HepG2 (cell line): ENCODE data around the gene SCGB1C1. TPM values are rescaled to one million over a fixed set of nuclear protein-coding genes. Genes with fewer than 3 reads are reported as not detected.

ENCODE experiments used
- AHDC1 ChIP-seq: sonication (generic); formaldehyde crosslinking; IDR thresholded peaks from 2 replicates; pipeline ENCODE4 v1.5.1; 2020; ENCODE audit warnings: mild to moderate bottlenecking, missing genetic modification reagents, borderline replicate concordance
- BCL3 ChIP-seq: sonication (generic); formaldehyde crosslinking; IDR thresholded peaks from 2 replicates; pipeline ENCODE4 v1.5.1; 2020; ENCODE audit warnings: mild to moderate bottlenecking, missing genetic modification reagents, moderate library complexity
- E2F1 ChIP-seq: sonication (generic); formaldehyde crosslinking; IDR thresholded peaks from 2 replicates; pipeline ENCODE4 v1.5.0; 2020; ENCODE audit warnings: missing genetic modification reagents
- GABPA ChIP-seq, 2 experiments: IDR thresholded peaks; 2 replicates each; pipeline ENCODE4 v1.6.1; 2011 to 2016; ENCODE audit warnings: low read depth in 2 of 2, low read length in 1 of 2, missing biosample characterization in 1 of 2, missing genetic modification characterization in 1 of 2
- HOXD1 ChIP-seq: sonication (generic); formaldehyde crosslinking; IDR thresholded peaks from 2 replicates; pipeline ENCODE4 v1.5.0; 2020; ENCODE audit warnings: missing genetic modification reagents
- KDM5B ChIP-seq: sonication (generic); formaldehyde crosslinking; IDR thresholded peaks from 2 replicates; pipeline ENCODE4 v1.4.0; 2020; ENCODE audit warnings: missing genetic modification reagents, mild to moderate bottlenecking, borderline replicate concordance
- NCOA5 ChIP-seq: sonication (generic); formaldehyde crosslinking; IDR thresholded peaks from 2 replicates; pipeline ENCODE4 v1.4.0; 2020; ENCODE audit warnings: missing genetic modification reagents
- POGK ChIP-seq: sonication (generic); formaldehyde crosslinking; conservative IDR thresholded peaks from 2 replicates; pipeline ENCODE4 v1.8.0; 2022; ENCODE audit warnings: mild to moderate bottlenecking, moderate library complexity, missing genetic modification reagents
- U2AF1 ChIP-seq: fragments of 200-400 bp; formaldehyde crosslinking; optimal IDR thresholded peaks from 2 replicates; pipeline ENCODE3; 2017; ENCODE audit warnings: mild to moderate bottlenecking, low read depth, low read length
- ZNF18 ChIP-seq: sonication (generic); formaldehyde crosslinking; IDR thresholded peaks from 2 replicates; pipeline ENCODE4 v1.8.0; 2022; ENCODE audit warnings: mild to moderate bottlenecking, missing genetic modification reagents; ENCODE audit not compliant: insufficient replicate concordance
- ZNF550 ChIP-seq: sonication (generic); formaldehyde crosslinking; IDR thresholded peaks from 2 replicates; pipeline ENCODE4 v1.4.0; 2020; ENCODE audit warnings: mild to moderate bottlenecking, missing genetic modification reagents, borderline replicate concordance
- ZNF597 ChIP-seq: sonication (generic); formaldehyde crosslinking; IDR thresholded peaks from 2 replicates; pipeline ENCODE4 v1.5.0; 2020; ENCODE audit warnings: missing genetic modification reagents
- ZNF660 ChIP-seq: sonication (generic); formaldehyde crosslinking; IDR thresholded peaks from 2 replicates; pipeline ENCODE4 v1.5.1; 2020; ENCODE audit warnings: mild to moderate bottlenecking, low read depth, missing genetic modification reagents, borderline replicate concordance
- ZNF883 ChIP-seq: sonication (generic); formaldehyde crosslinking; IDR thresholded peaks from 2 replicates; pipeline ENCODE4 v1.5.1; 2020; ENCODE audit warnings: mild to moderate bottlenecking, missing genetic modification reagents; ENCODE audit errors: not compliant biosample characterization
- polyA plus RNA-seq, 8 experiments: library from polyadenylated mRNA; depleted of rRNA in 3 of 8; stranded (reverse) in 7 of 8; unstranded in 1 of 8; fragments of >200 nt; fragmentation: Illumina TruSeq in 4 of 8; extraction: Trizol in 4 of 8; gene quantifications; 2 replicates each; pipeline versions ENCODE4 v1.2.1 to v1.2.3, GENCODE V29; 2011 to 2016; ENCODE audit warnings: low read depth in 4 of 8, missing spikeins in 1 of 8, mixed read lengths in 1 of 8; ENCODE audit not compliant: insufficient read depth in 1 of 8
- total RNA-seq, 5 experiments: library from RNA; depleted of rRNA; stranded (reverse); fragments of >200 nt; fragmentation: Illumina TruSeq; extraction: Trizol; gene quantifications; 2 replicates each; pipeline ENCODE4 v1.2.3, GENCODE V29; 2016; ENCODE audit warnings: low read depth in 1 of 5

SCGB1C1 gene
- total and polyA plus RNA-seq, 2 of the 13 experiments (the other 11 are each of a cell fraction or from before 2014, with no cell fraction given), result not detected

- no peak for TF ChIP-seq E2F1
- TF ChIP-seq ZNF660 (CRISPR knock-in tag), result no peak
- TF ChIP-seq KDM5B, result peak; percentile 18; the same call in 1 of the 2 replicates
- no peak for TF ChIP-seq NCOA5 (CRISPR knock-in tag)
- no peak for TF ChIP-seq HOXD1 (CRISPR knock-in tag)
- no peak for TF ChIP-seq BCL3 (CRISPR knock-in tag)
- TF ChIP-seq POGK (CRISPR knock-in tag), result 0 out of 2 replicates have a peak, but pooled peaks have one; percentile 24
- TF ChIP-seq ZNF18 (CRISPR knock-in tag), result peak; percentile 36
- TF ChIP-seq ZNF883 (CRISPR knock-in tag), result peak; percentile 40
- no peak for TF ChIP-seq ZNF597
- TF ChIP-seq GABPA (IDR thresholded peaks at IDR 0.05; ENCODE audit: low read depth, low read length), result no peak
- peak; percentile 53; the same call in 1 of the 2 replicates for TF ChIP-seq GABPA (CRISPR knock-in tag; IDR thresholded peaks at IDR 0.05; ENCODE audit: low read depth)
- no peak for TF ChIP-seq AHDC1 (CRISPR knock-in tag)
- no peak for TF ChIP-seq ZNF550 (CRISPR knock-in tag)
- TF ChIP-seq U2AF1, result no peak
Observed at GRCh38 chr11:208181-208916, 15.5 kb downstream of the SCGB1C1 start (continued).
